ENCODE results near the gene GPRC5D. TPM values are rescaled to one million over a fixed set of nuclear protein-coding genes. Genes with fewer than 3 reads are reported as not detected.

GPRC5D gene
- total RNA-seq, 1 experiment from 2014 or later: not detected

- no peak overlapping the region for H3K4me3 Mint-ChIP-seq (ENCODE audit: low read depth, unreplicated experiment)
- no peaks in the 10 kb centered on the region for H3K9me3 Mint-ChIP-seq (ENCODE audit: low read depth, unreplicated experiment)
- CTCF ChIA-PET: no interaction called here
- no peak overlapping the region for H3K27ac Mint-ChIP-seq (ENCODE audit: unreplicated experiment)
- intact Hi-C loops (cut with micrococcal nuclease; ENCODE audit: unreplicated experiment): no loop called here
- H3K36me3 Mint-ChIP-seq (ENCODE audit: insufficient read depth, unreplicated experiment): peaks cover 51% of the 10 kb centered on the region
- H3K4me1 Mint-ChIP-seq (ENCODE audit: low read depth, unreplicated experiment): no peaks in the 10 kb centered on the region
- no peaks in the 10 kb centered on the region for H3K27me3 Mint-ChIP-seq (ENCODE audit: unreplicated experiment)
- TF ChIP-seq CTCF (IDR thresholded peaks at IDR 0.05; ENCODE audit: unreplicated experiment): no peak
- DNase-seq: no peak
- BruUV-seq (replicated peaks): no TSS peak
These were observed 13.4 kb downstream of the GPRC5D start for GRCh38 chr12:12938541-12938940.

GRCh38 chr12:12936983-12937491 lies 14.9 kb downstream of the GPRC5D start:
- Mint-ChIP-seq H3K9me3 (ENCODE audit: low read depth, unreplicated experiment) (no peaks in the 10 kb centered on the region), H3K4me3 (ENCODE audit: low read depth, unreplicated experiment) (no peak overlapping the region), H3K36me3 (ENCODE audit: insufficient read depth, unreplicated experiment) (peaks cover 56% of the 10 kb centered on the region), H3K4me1 (ENCODE audit: low read depth, unreplicated experiment) (no peaks in the 10 kb centered on the region), H3K27me3 (ENCODE audit: unreplicated experiment) (no peaks in the 10 kb centered on the region), H3K27ac (ENCODE audit: unreplicated experiment) (no peak overlapping the region)
- intact Hi-C loops (cut with micrococcal nuclease; ENCODE audit: unreplicated experiment): no loop called here
- CTCF ChIA-PET: no interaction called here
- TF ChIP-seq CTCF (IDR thresholded peaks at IDR 0.05; ENCODE audit: unreplicated experiment): no peak
- no TSS peak for BruUV-seq (replicated peaks)
- no peak for DNase-seq

- CTCF ChIA-PET: no interaction called here
- no TSS peak for BruUV-seq (replicated peaks)
- peaks cover 58% of the 10 kb centered on the region for H3K36me3 Mint-ChIP-seq (ENCODE audit: insufficient read depth, unreplicated experiment)
- H3K4me1 Mint-ChIP-seq (ENCODE audit: low read depth, unreplicated experiment): no peaks in the 10 kb centered on the region
- no peak for TF ChIP-seq CTCF (IDR thresholded peaks at IDR 0.05; ENCODE audit: unreplicated experiment)
- no peak for DNase-seq
- no peak overlapping the region for H3K4me3 Mint-ChIP-seq (ENCODE audit: low read depth, unreplicated experiment)
- no peaks in the 10 kb centered on the region for H3K27me3 Mint-ChIP-seq (ENCODE audit: unreplicated experiment)
- no peak overlapping the region for H3K27ac Mint-ChIP-seq (ENCODE audit: unreplicated experiment)
- intact Hi-C loops (cut with micrococcal nuclease; ENCODE audit: unreplicated experiment): no loop called here
- no peaks in the 10 kb centered on the region for H3K9me3 Mint-ChIP-seq (ENCODE audit: low read depth, unreplicated experiment)
These were observed 17.4 kb downstream of the GPRC5D start for GRCh38 chr12:12934556-12934955.

GRCh38 chr12:12933742-12934141 lies 18.2 kb downstream of the GPRC5D start:
- no peak for TF ChIP-seq CTCF (IDR thresholded peaks at IDR 0.05; ENCODE audit: unreplicated experiment)
- Mint-ChIP-seq H3K36me3 (ENCODE audit: insufficient read depth, unreplicated experiment) (peaks cover 60% of the 10 kb centered on the region), H3K4me3 (ENCODE audit: low read depth, unreplicated experiment) (no peak overlapping the region), H3K27me3 (ENCODE audit: unreplicated experiment) (no peaks in the 10 kb centered on the region), H3K4me1 (ENCODE audit: low read depth, unreplicated experiment) (no peaks in the 10 kb centered on the region), H3K9me3 (ENCODE audit: low read depth, unreplicated experiment) (no peaks in the 10 kb centered on the region), H3K27ac (ENCODE audit: unreplicated experiment) (no peak overlapping the region)
- intact Hi-C loops (cut with micrococcal nuclease; ENCODE audit: unreplicated experiment): no loop called here
- DNase-seq: no peak
- CTCF ChIA-PET: no interaction called here
- no TSS peak for BruUV-seq (replicated peaks)
